GM19452 (cell line): ENCODE data around the gene PCP4.
"Not testable (repeated sequence)": the region's sequence is repeated elsewhere in the genome, so short reads cannot be mapped to it uniquely, and the experiment has no call there.

Source experiments
- ATAC-seq: cut with Tn5 transposase; IDR thresholded peaks from one replicate; pipeline ENCODE4 v1.9.1; 2021; ENCODE audit not compliant: unreplicated experiment

The PCP4 gene

GRCh38 chr21:39863111-39863510 lies 4.1 kb upstream of the PCP4 start:
- ATAC-seq = no peak

GRCh38 chr21:39866093-39866492 lies 1.1 kb upstream of the PCP4 start:
- no peak for ATAC-seq

GRCh38 chr21:39869141-39869818 lies 2.0 kb downstream of the PCP4 start:
- ATAC-seq = no peak

- ATAC-seq = no peak
Measured at GRCh38 chr21:39873687-39874086, 6.4 kb downstream of the PCP4 start.

- no peak for ATAC-seq
Measured at GRCh38 chr21:39874206-39874605, 7.0 kb downstream of the PCP4 start.

- no peak for ATAC-seq
Measured at GRCh38 chr21:39874759-39875158, 7.5 kb downstream of the PCP4 start.

GRCh38 chr21:39881661-39882060 lies 14.4 kb downstream of the PCP4 start:
- no peak for ATAC-seq

- ATAC-seq = no peak
Measured at GRCh38 chr21:39882151-39882838, 15.1 kb downstream of the PCP4 start.

- ATAC-seq = no peak
Measured at GRCh38 chr21:39882839-39883195, 15.6 kb downstream of the PCP4 start.

- no peak for ATAC-seq
Measured at GRCh38 chr21:39885119-39885848, 18.0 kb downstream of the PCP4 start.

GRCh38 chr21:39888848-39889247 lies 21.6 kb downstream of the PCP4 start:
- ATAC-seq = no peak

GRCh38 chr21:39891111-39891510 lies 23.9 kb downstream of the PCP4 start:
- ATAC-seq = no peak

GRCh38 chr21:39891863-39892262 lies 24.6 kb downstream of the PCP4 start:
- ATAC-seq = not testable (repeated sequence)

- no peak for ATAC-seq
Measured at GRCh38 chr21:39900491-39900890, 33.3 kb downstream of the PCP4 start.

- ATAC-seq = no peak
Measured at GRCh38 chr21:39900911-39901310, 33.7 kb downstream of the PCP4 start.

GRCh38 chr21:39902986-39903385 lies 35.7 kb downstream of the PCP4 start:
- ATAC-seq = no peak

- ATAC-seq = no peak
Measured at GRCh38 chr21:39904457-39904856, 37.2 kb downstream of the PCP4 start.

- ATAC-seq = no peak
Measured at GRCh38 chr21:39908265-39908923, 41.2 kb downstream of the PCP4 start.

- ATAC-seq = no peak
Measured at GRCh38 chr21:39911286-39912199, 44.3 kb downstream of the PCP4 start.

GRCh38 chr21:39913706-39914305 lies 46.6 kb downstream of the PCP4 start:
- ATAC-seq = no peak
